ENCODE measurements around the gene KIF1C. TPM values are rescaled to one million over a fixed set of nuclear protein-coding genes. Genes with fewer than 3 reads are reported as not detected.

Gene KIF1C
- total and polyA plus RNA-seq, 9 of the 15 experiments (the other 6 are each of a cell fraction or from before 2014, with no cell fraction given) = 0.38 to 68.4 (median 25.1) TPM

DNA sequence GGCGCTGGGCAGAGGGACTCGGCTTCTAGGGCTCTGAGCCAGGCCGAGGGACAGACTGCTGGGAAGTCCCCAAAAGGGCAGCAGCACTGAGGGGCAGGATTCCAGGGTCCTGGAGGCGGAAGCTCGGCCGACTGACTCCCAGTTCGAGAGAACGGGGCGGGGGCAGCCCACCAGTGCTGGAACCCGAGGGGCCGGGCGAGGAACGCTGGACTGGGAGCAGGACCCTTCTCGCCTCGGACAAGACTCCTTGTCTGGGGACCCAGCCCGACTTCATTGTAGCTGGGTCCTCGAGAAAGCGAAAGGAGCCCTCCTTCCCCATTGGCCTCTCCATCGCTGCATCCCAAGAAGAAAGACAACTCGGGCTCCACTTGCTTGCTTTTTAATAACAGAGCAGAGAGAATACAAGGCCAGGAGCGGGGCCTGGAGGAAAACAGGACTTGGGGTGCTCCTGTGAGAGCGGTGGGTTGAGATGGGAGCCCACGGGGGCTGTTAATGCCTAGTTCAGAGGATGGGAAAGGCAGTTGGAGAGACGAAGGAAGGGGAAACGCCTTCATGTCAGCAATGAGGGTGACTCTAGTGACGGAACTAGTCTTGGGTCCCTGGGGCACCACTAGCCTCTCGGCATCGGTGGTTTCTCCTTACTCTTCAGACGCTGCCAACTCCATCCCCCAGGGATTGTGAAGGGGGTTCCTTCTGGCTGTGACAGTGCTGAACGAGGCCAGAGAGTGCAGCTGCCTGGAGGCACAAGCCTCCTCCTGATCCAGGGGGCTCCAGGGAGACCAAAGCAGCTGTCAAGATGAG lies 9.8 kb upstream of the KIF1C start (continued):
- TF ChIP-seq, protein P1, sequence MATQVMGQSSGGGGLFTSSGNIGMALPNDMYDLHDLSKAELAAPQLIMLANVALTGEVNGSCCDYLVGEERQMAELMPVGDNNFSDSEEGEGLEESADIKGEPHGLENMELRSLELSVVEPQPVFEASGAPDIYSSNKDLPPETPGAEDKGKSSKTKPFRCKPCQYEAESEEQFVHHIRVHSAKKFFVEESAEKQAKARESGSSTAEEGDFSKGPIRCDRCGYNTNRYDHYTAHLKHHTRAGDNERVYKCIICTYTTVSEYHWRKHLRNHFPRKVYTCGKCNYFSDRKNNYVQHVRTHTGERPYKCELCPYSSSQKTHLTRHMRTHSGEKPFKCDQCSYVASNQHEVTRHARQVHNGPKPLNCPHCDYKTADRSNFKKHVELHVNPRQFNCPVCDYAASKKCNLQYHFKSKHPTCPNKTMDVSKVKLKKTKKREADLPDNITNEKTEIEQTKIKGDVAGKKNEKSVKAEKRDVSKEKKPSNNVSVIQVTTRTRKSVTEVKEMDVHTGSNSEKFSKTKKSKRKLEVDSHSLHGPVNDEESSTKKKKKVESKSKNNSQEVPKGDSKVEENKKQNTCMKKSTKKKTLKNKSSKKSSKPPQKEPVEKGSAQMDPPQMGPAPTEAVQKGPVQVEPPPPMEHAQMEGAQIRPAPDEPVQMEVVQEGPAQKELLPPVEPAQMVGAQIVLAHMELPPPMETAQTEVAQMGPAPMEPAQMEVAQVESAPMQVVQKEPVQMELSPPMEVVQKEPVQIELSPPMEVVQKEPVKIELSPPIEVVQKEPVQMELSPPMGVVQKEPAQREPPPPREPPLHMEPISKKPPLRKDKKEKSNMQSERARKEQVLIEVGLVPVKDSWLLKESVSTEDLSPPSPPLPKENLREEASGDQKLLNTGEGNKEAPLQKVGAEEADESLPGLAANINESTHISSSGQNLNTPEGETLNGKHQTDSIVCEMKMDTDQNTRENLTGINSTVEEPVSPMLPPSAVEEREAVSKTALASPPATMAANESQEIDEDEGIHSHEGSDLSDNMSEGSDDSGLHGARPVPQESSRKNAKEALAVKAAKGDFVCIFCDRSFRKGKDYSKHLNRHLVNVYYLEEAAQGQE (IDR thresholded peaks at IDR 0.05; ENCODE audit: borderline replicate concordance) = no peak
- TF ChIP-seq, protein P1 (CRISPR knock-in tag; IDR thresholded peaks at IDR 0.05; ENCODE audit: low read depth) = no peak
- TF ChIP-seq, protein P2, sequence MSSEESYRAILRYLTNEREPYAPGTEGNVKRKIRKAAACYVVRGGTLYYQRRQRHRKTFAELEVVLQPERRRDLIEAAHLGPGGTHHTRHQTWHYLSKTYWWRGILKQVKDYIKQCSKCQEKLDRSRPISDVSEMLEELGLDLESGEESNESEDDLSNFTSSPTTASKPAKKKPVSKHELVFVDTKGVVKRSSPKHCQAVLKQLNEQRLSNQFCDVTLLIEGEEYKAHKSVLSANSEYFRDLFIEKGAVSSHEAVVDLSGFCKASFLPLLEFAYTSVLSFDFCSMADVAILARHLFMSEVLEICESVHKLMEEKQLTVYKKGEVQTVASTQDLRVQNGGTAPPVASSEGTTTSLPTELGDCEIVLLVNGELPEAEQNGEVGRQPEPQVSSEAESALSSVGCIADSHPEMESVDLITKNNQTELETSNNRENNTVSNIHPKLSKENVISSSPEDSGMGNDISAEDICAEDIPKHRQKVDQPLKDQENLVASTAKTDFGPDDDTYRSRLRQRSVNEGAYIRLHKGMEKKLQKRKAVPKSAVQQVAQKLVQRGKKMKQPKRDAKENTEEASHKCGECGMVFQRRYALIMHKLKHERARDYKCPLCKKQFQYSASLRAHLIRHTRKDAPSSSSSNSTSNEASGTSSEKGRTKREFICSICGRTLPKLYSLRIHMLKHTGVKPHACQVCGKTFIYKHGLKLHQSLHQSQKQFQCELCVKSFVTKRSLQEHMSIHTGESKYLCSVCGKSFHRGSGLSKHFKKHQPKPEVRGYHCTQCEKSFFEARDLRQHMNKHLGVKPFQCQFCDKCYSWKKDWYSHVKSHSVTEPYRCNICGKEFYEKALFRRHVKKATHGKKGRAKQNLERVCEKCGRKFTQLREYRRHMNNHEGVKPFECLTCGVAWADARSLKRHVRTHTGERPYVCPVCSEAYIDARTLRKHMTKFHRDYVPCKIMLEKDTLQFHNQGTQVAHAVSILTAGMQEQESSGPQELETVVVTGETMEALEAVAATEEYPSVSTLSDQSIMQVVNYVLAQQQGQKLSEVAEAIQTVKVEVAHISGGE (CRISPR knock-in tag; IDR thresholded peaks at IDR 0.05) = no peak
- TF ChIP-seq TOE1 (IDR thresholded peaks at IDR 0.05; ENCODE audit: borderline replicate concordance) (0 out of 2 replicates have a peak, but pooled peaks have one; percentile 0), TOE1 (CRISPR knock-in tag; IDR thresholded peaks at IDR 0.05; ENCODE audit: borderline replicate concordance, low read depth) (no peak), ZNF583 (CRISPR knock-in tag; IDR thresholded peaks at IDR 0.05) (no peak), ILF3 (IDR thresholded peaks at IDR 0.05; ENCODE audit: borderline replicate concordance) (no peak), RBFOX2 (IDR thresholded peaks at IDR 0.05; ENCODE audit: low read depth, low read length) (peak; percentile 12; the same call in 1 of the 2 replicates), NR2C2 (CRISPR knock-in tag; IDR thresholded peaks at IDR 0.05) (no peak), NR2C2 (tag; IDR thresholded peaks at IDR 0.05) (peak; percentile 10; the same call in 1 of the 2 replicates), ZBED1 (IDR thresholded peaks at IDR 0.05) (no peak), ZNF707 (CRISPR knock-in tag; conservative IDR thresholded peaks at IDR 0.05) (no peak), SRSF7 (optimal IDR thresholded peaks at IDR 0.05; ENCODE audit: low read depth, low read length) (no peak)
- TF ChIP-seq, protein P3, sequence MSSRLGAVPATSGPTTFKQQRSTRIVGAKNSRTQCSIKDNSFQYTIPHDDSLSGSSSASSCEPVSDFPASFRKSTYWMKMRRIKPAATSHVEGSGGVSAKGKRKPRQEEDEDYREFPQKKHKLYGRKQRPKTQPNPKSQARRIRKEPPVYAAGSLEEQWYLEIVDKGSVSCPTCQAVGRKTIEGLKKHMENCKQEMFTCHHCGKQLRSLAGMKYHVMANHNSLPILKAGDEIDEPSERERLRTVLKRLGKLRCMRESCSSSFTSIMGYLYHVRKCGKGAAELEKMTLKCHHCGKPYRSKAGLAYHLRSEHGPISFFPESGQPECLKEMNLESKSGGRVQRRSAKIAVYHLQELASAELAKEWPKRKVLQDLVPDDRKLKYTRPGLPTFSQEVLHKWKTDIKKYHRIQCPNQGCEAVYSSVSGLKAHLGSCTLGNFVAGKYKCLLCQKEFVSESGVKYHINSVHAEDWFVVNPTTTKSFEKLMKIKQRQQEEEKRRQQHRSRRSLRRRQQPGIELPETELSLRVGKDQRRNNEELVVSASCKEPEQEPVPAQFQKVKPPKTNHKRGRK (tag; IDR thresholded peaks at IDR 0.05) = no peak

Data from K562 (cell line).